ENCODE measurements around the gene CROCC. TPM values are rescaled to one million over a fixed set of nuclear protein-coding genes. Genes with fewer than 3 reads are reported as not detected.
A peak's percentile ranks its signal among the peaks of the same experiment; 100 is the strongest.
"Not testable (repeated sequence)": the region's sequence is repeated elsewhere in the genome, so short reads cannot be mapped to it uniquely, and the experiment has no call there.

Gene CROCC
- total RNA-seq, 1 donor = 8.9 TPM

DNA sequence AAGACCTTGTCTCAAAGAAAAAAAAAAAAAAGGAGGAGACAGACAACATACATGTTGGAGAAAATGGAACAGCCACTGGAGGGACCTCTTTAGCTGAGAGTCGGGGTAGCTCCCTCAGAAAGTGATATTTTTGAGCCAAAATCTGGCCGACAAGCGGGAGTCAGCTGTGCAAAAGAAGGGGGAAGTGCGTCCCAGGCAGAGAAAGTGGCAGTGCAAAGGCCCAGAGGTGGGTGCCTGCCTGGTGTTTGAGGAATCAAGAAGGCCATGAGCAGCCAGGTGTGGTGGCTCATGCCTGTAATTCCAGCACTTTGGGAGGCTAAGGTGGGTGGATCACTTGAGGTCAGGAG is 6.1 kb upstream of the CROCC start:
- DNase-seq (ENCODE audit: low read depth) = peak; percentile 24
- no peak for TF ChIP-seq CTCF (IDR thresholded peaks at IDR 0.05; ENCODE audit: insufficient read depth, low read length)
- H3K4me3 ChIP-seq (ENCODE audit: low read depth, low read length) = no peak overlapping the region

GRCh38 chr1:16916036-16916880 is 5.5 kb upstream of the CROCC start:
- DNase-seq (ENCODE audit: low read depth); H3K4me3 ChIP-seq (ENCODE audit: low read depth, low read length): not testable (repeated sequence)

- no peak for TF ChIP-seq CTCF (IDR thresholded peaks at IDR 0.05; ENCODE audit: insufficient read depth, low read length)
- DNase-seq (ENCODE audit: low read depth) = no peak
- no peak overlapping the region for H3K4me3 ChIP-seq (ENCODE audit: low read depth, low read length)
These were observed 3.4 kb upstream of the CROCC start for GRCh38 chr1:16918371-16918770.

- not testable (repeated sequence) for H3K4me3 ChIP-seq (ENCODE audit: low read depth, low read length); DNase-seq (ENCODE audit: low read depth)
These were observed 2.6 kb upstream of the CROCC start for GRCh38 chr1:16918936-16919665.

DNA sequence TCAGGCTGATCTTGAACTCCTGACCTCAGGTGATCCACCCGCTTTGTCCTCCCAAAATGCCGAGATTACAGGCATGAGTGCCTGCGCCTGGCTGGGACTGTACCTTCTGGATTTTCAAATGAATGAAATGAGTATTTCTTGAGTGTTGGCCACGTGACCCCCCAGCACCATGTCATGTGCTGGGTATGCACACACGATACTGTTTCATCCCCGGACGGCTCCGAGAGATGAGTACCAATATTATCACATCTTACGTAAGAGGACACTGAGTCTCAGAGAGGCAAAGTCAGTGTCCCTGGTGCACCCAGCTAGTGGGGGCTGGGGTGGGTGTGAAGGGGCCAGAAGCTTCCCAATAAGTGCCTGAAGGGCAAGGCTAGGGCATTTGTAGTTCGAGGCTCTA is 780 bp upstream of the CROCC start:
- TF ChIP-seq CTCF (IDR thresholded peaks at IDR 0.05; ENCODE audit: insufficient read depth, low read length) = no peak
- no peak for DNase-seq (ENCODE audit: low read depth)
- no peak overlapping the region for H3K4me3 ChIP-seq (ENCODE audit: low read depth, low read length)

DNA sequence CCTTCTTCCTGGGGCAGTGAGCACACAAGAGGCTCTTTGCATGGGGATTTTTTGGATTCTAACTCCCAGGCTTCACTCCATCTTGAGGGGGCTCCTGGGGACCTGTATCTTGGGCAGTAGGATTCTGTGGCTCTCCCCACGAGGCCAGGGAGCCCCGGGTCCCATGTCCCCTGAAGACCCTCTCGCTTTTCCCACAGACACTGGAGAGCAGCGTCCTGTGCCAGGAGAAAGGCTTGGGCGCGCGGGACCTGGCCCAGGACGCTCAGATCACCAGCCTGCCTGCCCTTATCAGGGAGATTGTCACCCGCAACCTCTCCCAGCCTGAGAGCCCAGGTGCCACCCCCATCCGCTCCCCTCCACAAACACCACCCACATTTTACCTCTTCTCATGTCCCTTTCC is 735 bp downstream of the CROCC start:
- TF ChIP-seq CTCF (IDR thresholded peaks at IDR 0.05; ENCODE audit: insufficient read depth, low read length) = no peak
- H3K4me3 ChIP-seq (ENCODE audit: low read depth, low read length) = no peak overlapping the region
- DNase-seq (ENCODE audit: low read depth) = no peak

DNA sequence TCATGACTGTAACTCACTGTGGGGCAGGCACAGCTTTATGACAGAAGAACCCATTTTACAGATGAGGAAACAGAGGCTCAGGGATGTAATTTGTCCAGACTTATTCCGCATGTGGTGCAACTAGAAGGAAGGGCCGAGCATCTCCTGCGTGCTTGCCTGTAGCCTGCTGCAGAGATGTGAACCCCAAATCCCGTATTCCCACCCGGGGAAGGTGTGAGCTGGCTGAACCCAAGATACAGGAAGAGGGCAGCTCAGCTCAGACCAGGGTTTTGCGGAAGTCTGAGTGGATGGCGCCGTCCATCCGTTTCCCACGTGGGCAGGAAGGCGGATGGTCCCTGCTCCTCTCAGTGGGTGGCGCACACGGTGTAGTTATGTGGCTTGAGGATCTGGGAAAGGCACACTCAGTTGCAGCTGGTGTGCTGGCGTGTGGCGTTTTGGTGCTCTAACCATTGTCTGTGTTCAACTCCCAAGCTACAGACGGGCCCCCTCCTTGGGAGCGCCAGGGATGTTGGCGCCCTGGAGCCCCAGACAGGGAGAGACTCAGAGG is 1.2 kb downstream of the CROCC start:
- no peak for DNase-seq (ENCODE audit: low read depth)
- no peak for TF ChIP-seq CTCF (IDR thresholded peaks at IDR 0.05; ENCODE audit: insufficient read depth, low read length)
- no peak overlapping the region for H3K4me3 ChIP-seq (ENCODE audit: low read depth, low read length)

Measured in fibroblast of the aortic adventitia (primary cell).